ENCODE results near the gene TPSG1.
"Not testable (repeated sequence)": the region's sequence is repeated elsewhere in the genome, so short reads cannot be mapped to it uniquely, and the experiment has no call there.

The TPSG1 gene

GRCh38 chr16:1225051-1225451, at the start of gene TPSG1:
TSS of gene TPSG1 (minus strand) at chr16:1225268. CDS start at chr16:1225252, 16 bp downstream.
- DNase-seq, result no peak

GRCh38 chr16:1274767-1275166, 49.7 kb upstream of the TPSG1 start:
- DNase-seq, result no peak

- no peak for DNase-seq
Observed at GRCh38 chr16:1273816-1274215, 48.7 kb upstream of the TPSG1 start.

GRCh38 chr16:1272453-1273198, 47.6 kb upstream of the TPSG1 start:
- no peak for DNase-seq

GRCh38 chr16:1271724-1272413, 46.8 kb upstream of the TPSG1 start:
- DNase-seq, result peak; percentile 77

GRCh38 chr16:1271380-1271723, 46.3 kb upstream of the TPSG1 start:
- no peak for DNase-seq

GRCh38 chr16:1269418-1269817, 44.4 kb upstream of the TPSG1 start:
- not testable (repeated sequence) for DNase-seq

- no peak for DNase-seq
Observed at GRCh38 chr16:1265826-1266225, 40.8 kb upstream of the TPSG1 start.

GRCh38 chr16:1265090-1265630, 40.1 kb upstream of the TPSG1 start:
- DNase-seq, result no peak

- no peak for DNase-seq
Observed at GRCh38 chr16:1264345-1265089, 39.4 kb upstream of the TPSG1 start.

- DNase-seq, result no peak
Observed at GRCh38 chr16:1263591-1264344, 38.7 kb upstream of the TPSG1 start.

GRCh38 chr16:1262846-1263221, 37.8 kb upstream of the TPSG1 start:
- DNase-seq, result no peak

GRCh38 chr16:1262210-1262845, 37.3 kb upstream of the TPSG1 start:
- DNase-seq, result no peak

- no peak for DNase-seq
Observed at GRCh38 chr16:1261131-1261892, 36.2 kb upstream of the TPSG1 start.

GRCh38 chr16:1260101-1260680, 35.1 kb upstream of the TPSG1 start:
- no peak for DNase-seq

GRCh38 chr16:1259760-1260068, 34.6 kb upstream of the TPSG1 start:
- no peak for DNase-seq

- no peak for DNase-seq
Observed at GRCh38 chr16:1258906-1259759, 34.1 kb upstream of the TPSG1 start.

- no peak for DNase-seq
Observed at GRCh38 chr16:1258225-1258600, 33.1 kb upstream of the TPSG1 start.

- no peak for DNase-seq
Observed at GRCh38 chr16:1257561-1258224, 32.6 kb upstream of the TPSG1 start.

- no peak for DNase-seq
Observed at GRCh38 chr16:1256874-1257322, 31.8 kb upstream of the TPSG1 start.
